Activated T-cell treated with anti-CD3 and anti-CD28 coated beads, Interleukin-2, amount 50 U/mL, for 48 hours (primary cell): ENCODE results near the gene LSM3.
A peak's percentile ranks its signal among the peaks of the same experiment; 100 is the strongest.

Experiments
- DNase-seq, 2 experiments: peaks; one replicate each; pipeline ENCODE4 v3.0.0-alpha.2; 2020

LSM3 gene

DNA sequence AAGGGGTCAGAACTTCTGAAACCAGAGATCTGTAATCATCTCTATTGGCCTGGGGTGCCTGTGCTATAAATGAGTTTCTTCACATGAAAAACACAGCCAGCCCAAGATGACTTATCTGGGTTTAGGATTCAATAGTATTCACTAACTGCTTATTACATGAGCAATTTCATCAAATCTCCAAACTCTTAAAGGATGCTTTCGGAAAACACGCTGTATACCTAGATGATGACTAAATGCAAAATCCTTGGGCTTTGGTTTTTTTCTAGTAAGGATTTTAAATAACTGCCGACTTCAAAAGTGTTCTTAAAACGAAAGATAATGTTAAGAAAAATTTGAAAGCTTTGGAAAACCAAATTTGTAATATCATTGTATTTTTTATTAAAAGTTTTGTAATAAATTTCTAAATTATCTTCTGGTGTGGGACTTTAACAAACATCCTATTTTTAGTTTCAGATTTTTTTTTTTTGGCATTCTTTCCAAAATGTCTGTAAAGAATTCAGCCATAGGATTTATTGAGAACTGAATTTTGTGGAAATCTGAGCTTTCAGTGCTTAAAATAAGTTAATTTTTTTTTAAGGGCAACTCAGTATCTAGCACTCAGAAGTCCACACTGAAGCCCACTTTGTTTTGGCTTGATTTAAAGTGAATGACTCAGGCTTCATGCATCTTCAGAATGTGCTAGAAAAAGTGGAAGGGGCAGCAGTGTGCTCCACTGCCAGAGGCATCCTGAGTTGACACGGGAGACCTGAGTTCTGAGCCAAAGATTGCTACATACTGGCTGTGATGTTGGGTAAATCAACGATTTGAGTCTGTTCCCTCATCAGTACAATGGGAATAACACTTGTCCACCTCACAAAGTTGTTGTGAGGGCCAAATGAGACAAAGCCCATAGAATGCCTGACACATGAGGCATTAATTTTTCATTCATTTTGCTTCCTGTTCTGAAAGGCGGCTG, 35.1 kb upstream of the LSM3 start:
- no peak for DNase-seq

DNA sequence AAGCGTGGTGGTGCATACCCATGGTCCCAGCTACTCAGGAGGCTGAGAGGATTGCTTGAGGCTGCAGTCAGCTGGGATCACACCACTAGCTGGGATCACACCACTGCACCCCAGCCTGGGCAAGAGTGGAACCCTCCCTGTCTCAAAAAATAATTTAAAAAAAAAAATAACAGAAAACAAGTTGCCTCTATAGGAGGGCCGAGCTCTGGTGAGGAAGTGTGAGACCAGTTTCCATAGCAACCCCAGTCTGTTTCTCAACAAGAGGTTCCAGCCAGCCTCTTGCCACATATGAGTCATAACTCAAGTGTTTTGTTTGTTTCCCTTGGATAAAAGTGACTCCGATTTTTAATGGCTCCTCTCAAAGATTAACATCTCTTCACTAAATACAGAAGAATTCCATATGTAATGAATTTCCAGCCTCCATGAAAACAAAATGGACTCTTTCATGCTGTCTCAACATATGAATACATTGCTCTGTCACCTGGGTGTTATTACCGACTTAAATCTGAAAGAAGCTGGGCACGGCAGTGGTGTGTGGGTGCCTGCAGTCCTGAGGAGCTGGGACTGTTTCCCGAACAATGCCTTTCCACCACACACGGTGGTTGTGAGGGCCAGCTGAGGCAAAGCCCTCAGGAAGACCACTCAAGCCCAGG, 34.1 kb upstream of the LSM3 start:
- peak; percentile 40 to 48 for DNase-seq

GRCh38 chr3:14145236-14145635, 33.4 kb upstream of the LSM3 start:
- DNase-seq, result no peak

DNA sequence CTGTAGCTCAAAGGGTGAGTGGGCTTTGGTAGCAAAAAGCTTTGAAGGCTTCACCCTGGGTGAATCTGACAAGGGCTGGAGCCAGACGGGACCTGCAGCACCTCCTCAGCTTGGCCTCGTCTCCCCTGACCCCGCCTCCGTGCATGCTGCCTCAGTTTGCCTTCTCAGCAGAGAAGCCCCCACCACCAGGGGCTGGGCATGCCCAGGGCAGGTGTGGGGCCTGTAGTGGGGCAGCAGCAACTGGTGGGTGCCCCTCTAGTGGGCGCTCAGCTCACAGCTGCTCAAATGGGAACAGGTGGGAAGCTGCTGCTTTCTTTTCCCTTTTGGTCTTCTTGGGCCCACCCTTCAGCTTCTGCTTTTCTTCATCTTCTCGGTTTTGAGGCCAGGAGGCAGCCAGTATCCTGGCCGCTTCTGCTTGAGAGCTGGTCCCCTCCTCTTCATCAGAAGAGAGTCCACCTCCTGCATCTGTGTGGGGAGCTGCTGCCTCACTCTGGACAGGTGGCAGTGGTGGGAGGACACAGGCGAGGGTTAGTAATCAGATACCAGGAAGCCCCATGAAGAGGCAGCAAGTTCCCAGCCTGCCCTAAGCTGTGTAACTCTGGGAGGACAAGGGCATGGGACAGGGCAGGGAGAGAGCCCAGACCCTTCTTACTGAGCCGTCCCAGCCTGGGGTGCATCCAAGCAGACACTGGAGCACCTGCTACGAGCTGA, 32.8 kb upstream of the LSM3 start:
- DNase-seq, result no peak

GRCh38 chr3:14146381-14147065, 32.1 kb upstream of the LSM3 start:
- no peak for DNase-seq

GRCh38 chr3:14147066-14147435, 31.6 kb upstream of the LSM3 start:
- no peak for DNase-seq

DNA sequence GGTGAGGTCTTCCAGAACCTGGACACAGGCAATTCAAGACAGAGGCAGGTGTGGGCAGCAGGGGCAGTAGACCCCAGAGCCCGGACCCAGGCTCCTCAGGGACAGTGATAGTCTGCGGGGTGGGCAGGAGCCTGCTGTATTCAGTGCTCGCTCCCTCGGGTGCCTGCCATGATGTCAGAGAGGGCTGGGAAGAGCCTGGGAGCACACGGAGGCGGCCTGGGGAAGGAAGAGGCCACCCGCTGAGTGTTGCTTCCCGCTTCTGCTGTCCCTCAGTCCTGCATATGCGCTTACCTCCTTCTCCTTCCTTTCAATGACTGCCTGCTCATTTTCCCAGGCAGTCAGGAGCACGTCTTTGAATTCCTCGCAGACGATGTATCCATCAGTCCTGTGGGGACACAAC, 31.0 kb upstream of the LSM3 start:
- no peak for DNase-seq

DNA sequence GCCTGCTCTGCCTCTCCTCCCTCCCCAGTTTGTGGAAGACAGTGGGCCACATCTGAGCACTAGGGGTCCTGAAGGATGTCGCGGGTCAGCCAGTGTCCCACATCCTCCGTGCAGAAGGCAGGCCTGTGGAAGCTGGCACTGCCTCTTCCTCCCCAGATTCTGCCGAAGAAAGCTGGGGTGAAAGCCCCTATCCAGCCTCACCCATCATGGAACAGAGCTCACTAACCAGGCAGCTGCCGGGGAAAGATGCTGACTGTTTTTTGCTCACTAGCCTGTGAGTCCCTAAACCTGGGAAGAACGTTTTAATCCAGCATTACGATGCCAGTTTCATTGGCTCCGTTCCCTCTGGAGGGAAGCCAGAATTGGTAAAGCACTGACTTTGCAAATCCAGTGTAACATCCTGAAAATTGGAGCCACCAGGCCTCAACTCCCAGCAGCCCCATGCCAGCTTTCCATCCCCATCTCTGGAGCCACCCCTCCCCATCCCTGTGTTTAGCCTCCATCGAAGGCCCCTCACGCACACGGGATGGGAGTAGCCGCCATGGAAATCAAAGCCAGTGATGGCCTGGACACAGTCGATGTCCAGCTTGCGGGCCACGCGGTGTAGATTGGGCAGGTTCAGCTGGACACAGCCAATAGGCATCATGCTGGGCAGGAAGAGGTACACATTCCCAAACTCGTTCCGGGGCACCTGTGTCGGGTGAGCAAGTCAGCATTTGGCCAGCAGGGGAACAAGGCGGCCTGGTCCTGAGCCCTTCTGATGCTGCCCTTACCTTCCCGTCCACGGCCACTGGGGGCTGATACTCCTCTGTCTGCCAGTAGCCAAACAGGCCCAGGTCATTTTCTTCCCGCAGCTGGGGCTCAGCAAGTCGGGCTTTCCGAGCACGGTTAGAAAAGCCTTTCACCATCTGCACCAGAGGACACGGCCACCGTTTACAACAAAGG, 30.3 kb upstream of the LSM3 start:
- DNase-seq, result no peak

- DNase-seq, result no peak
These were observed 28.5 kb upstream of the LSM3 start for GRCh38 chr3:14150078-14150477.

- no peak for DNase-seq
These were observed 28.0 kb upstream of the LSM3 start for GRCh38 chr3:14150491-14151230.

DNA sequence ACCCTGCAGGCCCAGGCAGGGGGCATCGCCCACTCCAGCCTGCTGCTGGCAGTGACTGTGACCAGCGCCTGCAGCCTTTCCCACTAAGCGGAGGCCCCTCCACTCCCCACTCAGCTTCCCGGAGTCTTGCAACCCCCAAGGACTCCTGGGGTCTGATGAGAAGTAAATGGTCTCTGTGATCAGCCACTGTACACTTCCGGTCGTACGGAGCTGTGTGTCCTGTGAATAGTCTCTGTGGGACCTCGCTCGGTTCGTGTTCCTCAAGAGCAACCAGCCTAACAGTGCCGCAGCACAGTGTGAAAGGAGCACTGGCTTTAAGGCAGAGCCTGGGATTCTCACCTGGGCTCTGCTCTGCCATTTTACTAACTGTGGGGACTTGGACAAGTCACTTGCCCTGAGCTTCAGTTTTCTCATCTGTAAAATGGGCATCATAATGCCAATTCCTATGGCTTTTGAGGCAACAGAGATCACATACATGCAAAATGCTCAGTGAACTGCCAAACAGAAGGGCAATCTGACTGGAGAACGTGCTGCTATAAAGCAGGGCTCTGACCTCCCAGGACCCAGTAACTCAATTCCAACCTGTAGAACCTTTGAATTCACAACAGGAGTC, 27.0 kb upstream of the LSM3 start:
- DNase-seq, result no peak

- no peak for DNase-seq
These were observed 26.2 kb upstream of the LSM3 start for GRCh38 chr3:14152233-14152962.

DNA sequence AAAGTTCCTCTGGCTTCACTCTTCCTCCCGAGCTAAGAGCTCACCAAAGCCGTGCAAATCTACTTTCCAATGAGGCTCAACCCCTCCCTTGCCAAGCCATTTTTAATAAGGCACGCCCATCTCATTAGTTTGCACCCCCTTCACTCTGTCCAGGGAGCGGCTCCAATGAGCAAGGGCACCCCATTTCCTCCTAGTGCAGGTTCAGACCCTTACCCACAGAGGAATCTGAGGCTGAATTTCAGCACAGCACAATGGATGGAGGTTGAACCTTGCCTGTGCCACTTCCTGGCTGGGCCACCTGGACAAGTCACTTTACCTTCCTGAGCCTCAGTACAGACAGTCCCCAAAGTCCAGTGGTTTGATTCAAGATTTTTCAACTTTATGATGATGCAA, 25.7 kb upstream of the LSM3 start:
- DNase-seq, result no peak

DNA sequence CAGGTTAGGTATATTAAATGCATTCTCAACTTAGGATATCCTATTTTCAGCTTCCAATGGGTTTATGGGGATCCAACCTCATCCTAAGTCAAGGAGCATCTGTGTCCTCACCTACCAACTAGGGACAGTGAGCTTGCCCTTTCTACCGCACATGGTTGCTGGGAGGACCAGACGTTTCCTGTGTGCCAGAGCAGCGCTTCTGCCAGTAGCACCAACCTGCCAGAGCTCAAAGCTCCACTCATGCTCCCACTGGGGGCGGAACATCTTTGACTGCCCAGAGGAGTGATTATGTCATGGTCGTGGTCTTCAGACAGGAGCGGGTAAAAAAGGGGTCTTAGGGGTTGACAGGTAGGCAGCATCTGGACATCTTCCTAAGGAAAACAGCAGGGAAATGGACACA, 25.0 kb upstream of the LSM3 start:
- DNase-seq, result no peak

DNA sequence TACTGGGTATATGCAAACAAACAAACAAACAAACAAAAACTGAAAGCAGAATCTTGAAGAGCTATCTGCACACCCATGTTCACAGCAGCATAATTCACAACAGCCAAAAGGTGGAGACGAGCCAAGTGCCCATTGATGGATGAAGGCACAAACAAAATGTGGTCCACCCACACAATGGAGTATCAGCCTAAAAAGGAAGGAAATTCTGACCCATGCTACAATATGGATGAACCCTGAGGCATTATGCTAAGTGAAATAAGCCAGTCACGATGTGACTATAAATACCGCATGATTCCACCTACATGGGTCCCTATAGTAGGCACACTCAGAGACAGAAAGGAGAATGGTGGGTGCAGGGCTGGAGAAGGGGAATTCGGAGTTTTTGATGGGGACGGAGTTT, 24.3 kb upstream of the LSM3 start:
- DNase-seq, result no peak

DNA sequence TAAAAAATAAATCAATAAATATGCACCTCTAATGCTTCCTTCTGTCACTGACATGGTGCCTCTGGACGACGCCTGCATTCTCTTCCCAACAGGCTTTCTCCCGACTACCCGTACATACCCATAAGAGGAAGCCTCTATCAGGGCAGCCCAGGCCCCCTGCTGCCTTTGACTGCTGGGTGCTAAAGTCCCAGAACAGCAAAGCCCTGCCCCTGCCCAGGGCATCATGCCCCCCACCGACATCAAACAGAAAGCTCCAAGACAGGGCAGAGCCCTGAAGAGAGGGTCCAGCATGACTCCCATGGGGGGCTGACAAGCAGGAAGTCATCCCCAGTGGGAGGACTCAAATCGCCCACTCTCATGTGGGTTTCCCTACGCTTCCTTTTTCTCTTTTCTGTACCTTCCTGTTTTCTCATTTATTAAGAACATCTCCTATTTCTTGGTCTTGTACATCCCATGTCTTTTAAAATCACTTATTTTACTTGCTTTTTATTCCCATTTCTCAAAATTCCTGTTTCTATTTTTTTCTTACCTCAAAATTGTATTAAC, 23.6 kb upstream of the LSM3 start:
- no peak for DNase-seq

GRCh38 chr3:14156201-14156600, 22.4 kb upstream of the LSM3 start:
- DNase-seq, result no peak

GRCh38 chr3:14156843-14157561, 21.6 kb upstream of the LSM3 start:
- DNase-seq, result no peak

DNA sequence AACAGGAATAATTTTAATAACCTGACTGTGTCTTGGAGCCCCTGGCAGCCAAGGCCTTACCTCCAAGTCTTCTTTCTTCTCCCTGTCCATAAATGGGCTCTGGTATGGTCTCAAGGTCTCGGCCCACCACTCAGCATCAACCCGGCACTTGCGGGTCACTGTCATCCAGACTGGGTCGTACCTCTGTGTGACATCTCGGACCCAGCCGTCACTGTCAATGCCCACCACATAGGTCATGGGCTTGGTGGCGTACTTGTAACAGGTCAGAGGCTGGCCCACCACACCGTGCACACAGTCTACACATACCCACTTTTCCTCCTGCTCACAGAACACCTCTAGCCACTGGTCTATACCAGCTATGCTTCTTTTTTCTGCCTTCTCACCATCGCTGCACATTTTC, 20.7 kb upstream of the LSM3 start:
- DNase-seq, result no peak
